ENCODE measurements around the gene RSPH9.

RSPH9 gene

DNA sequence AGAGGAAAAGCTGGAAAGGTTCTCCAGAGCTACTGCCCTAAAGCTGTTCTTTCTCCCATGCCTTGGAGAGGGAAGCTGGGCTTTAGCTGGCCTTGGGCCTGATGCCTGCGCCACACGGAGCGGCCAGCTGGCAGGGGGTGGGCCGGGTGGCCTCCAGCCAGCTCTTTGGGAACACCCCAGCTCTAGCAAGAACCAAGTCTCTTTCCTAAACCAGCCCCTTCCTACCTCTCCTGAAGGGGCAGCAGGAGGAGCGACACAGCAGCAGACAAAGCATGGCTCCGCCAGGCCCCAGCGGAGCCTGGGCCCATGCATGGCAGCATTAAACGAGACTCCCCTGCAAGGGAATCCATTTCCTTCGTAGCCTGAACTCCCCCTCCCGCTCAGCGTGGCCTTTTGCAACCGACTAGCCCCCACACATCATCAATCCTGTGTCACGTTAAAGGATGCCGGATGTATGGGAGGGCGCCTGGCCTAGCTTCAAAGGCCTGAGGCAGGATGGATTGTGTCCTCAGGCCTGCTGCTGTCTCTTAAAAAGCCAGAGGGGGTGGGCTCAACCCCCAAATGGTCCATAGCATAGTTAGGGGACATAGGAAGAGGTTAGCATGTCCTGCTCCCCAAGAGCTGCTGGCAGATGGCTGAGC, 28.7 kb downstream of the RSPH9 start:
- TF ChIP-seq CTCF (conservative IDR thresholded peaks at IDR 0.05; ENCODE audit: low read depth, low read length) = no peak
- no peaks in the 10 kb centered on the region for H3K36me3 ChIP-seq (ENCODE audit: insufficient read depth)
- peaks cover 37% of the 10 kb centered on the region for H3K4me1 ChIP-seq (ENCODE audit: low read depth, poor library complexity, severe bottlenecking)
- no peaks in the 10 kb centered on the region for H3K27me3 ChIP-seq (ENCODE audit: insufficient read depth, low read depth)
- H2AFZ ChIP-seq (ENCODE audit: low read depth) = no peak overlapping the region
- H3K4me2 ChIP-seq = no peak overlapping the region
- H3K4me3 ChIP-seq (IDR thresholded peaks at IDR 0.05; ENCODE audit: insufficient read depth, low read depth, low read length) = no peak overlapping the region
- no peaks in the 10 kb centered on the region for H4K20me1 ChIP-seq (ENCODE audit: insufficient read depth)
- H3K9ac ChIP-seq = no peak overlapping the region
- H3K79me2 ChIP-seq (ENCODE audit: insufficient read depth, low read depth) = no peaks in the 10 kb centered on the region
- H3K27ac ChIP-seq = no peak overlapping the region

- Histone ChIP-seq H4K20me1 (ENCODE audit: insufficient read depth) (no peaks in the 10 kb centered on the region), H3K79me2 (ENCODE audit: insufficient read depth, low read depth) (0 out of 2 replicates have a peak, but pooled peaks cover 4% of the 10 kb centered on the region), H2AFZ (ENCODE audit: low read depth) (no peak overlapping the region), H3K4me3 (IDR thresholded peaks at IDR 0.05; ENCODE audit: insufficient read depth, low read depth, low read length) (no peak overlapping the region), H3K27ac (no peak overlapping the region), H3K27me3 (ENCODE audit: insufficient read depth, low read depth) (no peaks in the 10 kb centered on the region), H3K4me2 (no peak overlapping the region), H3K36me3 (ENCODE audit: insufficient read depth) (no peaks in the 10 kb centered on the region), H3K4me1 (ENCODE audit: low read depth, poor library complexity, severe bottlenecking) (peaks cover 30% of the 10 kb centered on the region), H3K9ac (no peak overlapping the region)
- no peak for TF ChIP-seq CTCF (conservative IDR thresholded peaks at IDR 0.05; ENCODE audit: low read depth, low read length)
Observed at GRCh38 chr6:43674291-43674690, 29.5 kb downstream of the RSPH9 start.

DNA sequence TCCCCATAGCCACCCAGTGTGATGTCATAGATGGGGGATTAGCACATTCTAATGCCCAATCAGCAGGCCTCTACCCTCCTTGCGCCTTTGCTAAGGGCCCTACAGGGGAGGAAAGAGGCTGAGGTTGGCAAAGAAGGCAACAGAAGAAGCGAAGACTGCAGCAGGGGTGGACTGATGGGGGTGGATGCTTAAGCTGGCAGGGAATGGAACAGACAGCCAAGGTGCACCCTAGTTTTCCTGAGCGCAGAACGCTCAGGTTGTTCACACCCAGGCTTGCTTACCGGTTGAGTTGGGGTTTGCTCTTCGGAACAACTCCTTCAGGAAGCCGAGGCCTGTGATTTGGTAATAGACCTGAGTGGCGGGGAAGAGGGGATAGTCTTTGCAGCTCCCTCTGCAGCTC, 30.1 kb downstream of the RSPH9 start:
- H3K36me3 ChIP-seq (ENCODE audit: insufficient read depth) = no peaks in the 10 kb centered on the region

GRCh38 chr6:43676962-43677606, 32.2 kb downstream of the RSPH9 start:
- H3K4me1 ChIP-seq (ENCODE audit: low read depth, poor library complexity, severe bottlenecking) = peaks cover 2% of the 10 kb centered on the region
- no peak overlapping the region for H3K4me2 ChIP-seq
- H2AFZ ChIP-seq (ENCODE audit: low read depth) = no peak overlapping the region
- no peaks in the 10 kb centered on the region for H3K36me3 ChIP-seq (ENCODE audit: insufficient read depth)
- no peaks in the 10 kb centered on the region for H4K20me1 ChIP-seq (ENCODE audit: insufficient read depth)
- peaks cover 16% of the 10 kb centered on the region; the same call in 1 of the 2 replicates for H3K79me2 ChIP-seq (ENCODE audit: insufficient read depth, low read depth)
- TF ChIP-seq CTCF (conservative IDR thresholded peaks at IDR 0.05; ENCODE audit: low read depth, low read length) = no peak
- H3K4me3 ChIP-seq (IDR thresholded peaks at IDR 0.05; ENCODE audit: insufficient read depth, low read depth, low read length) = no peak overlapping the region
- no peak overlapping the region for H3K9ac ChIP-seq
- H3K27ac ChIP-seq = no peak overlapping the region
- H3K27me3 ChIP-seq (ENCODE audit: insufficient read depth, low read depth) = no peaks in the 10 kb centered on the region

More for the DNA sequence above, 30.1 kb downstream of the RSPH9 start:
- H3K27me3 ChIP-seq (ENCODE audit: insufficient read depth, low read depth) = no peaks in the 10 kb centered on the region
- H3K4me2 ChIP-seq = no peak overlapping the region
- no peak for TF ChIP-seq CTCF (conservative IDR thresholded peaks at IDR 0.05; ENCODE audit: low read depth, low read length)
- H2AFZ ChIP-seq (ENCODE audit: low read depth) = no peak overlapping the region
- H3K79me2 ChIP-seq (ENCODE audit: insufficient read depth, low read depth) = 0 out of 2 replicates have a peak, but pooled peaks cover 5% of the 10 kb centered on the region
- peaks cover 24% of the 10 kb centered on the region for H3K4me1 ChIP-seq (ENCODE audit: low read depth, poor library complexity, severe bottlenecking)
- no peak overlapping the region for H3K9ac ChIP-seq
- no peaks in the 10 kb centered on the region for H4K20me1 ChIP-seq (ENCODE audit: insufficient read depth)
- H3K4me3 ChIP-seq (IDR thresholded peaks at IDR 0.05; ENCODE audit: insufficient read depth, low read depth, low read length) = no peak overlapping the region
- H3K27ac ChIP-seq = no peak overlapping the region
